Uterus (tissue), 4 donors: Measurements from ENCODE around the gene ARHGEF19. TPM values are rescaled to one million over a fixed set of nuclear protein-coding genes. Genes with fewer than 3 reads are reported as not detected.
A peak's percentile ranks its signal among the peaks of the same experiment; 100 is the strongest.
"Not testable (repeated sequence)": the region's sequence is repeated elsewhere in the genome, so short reads cannot be mapped to it uniquely, and the experiment has no call there.

ENCODE experiments used
- DNase-seq, 2 donors: peaks; one replicate each; pipeline ENCODE4 v3.0.0-alpha.2; 2019 to 2020
- H3K27ac ChIP-seq, 2 donors: fragments of 200-600 bp; sonication (generic); 1 replicate in 1 of 2; 2 replicates in 1 of 2; pipeline ENCODE4 v1.5.1; 2016 to 2018
- H3K27me3 ChIP-seq, 2 donors: fragments of 200-600 bp; sonication (generic); one replicate each; pipeline ENCODE4 v1.5.1; 2018 to 2019; ENCODE audit warnings: control low read depth in 1 of 2
- H3K36me3 ChIP-seq, 2 donors: fragments of 200-600 bp; sonication (generic); one replicate each; pipeline ENCODE4 v1.5.1; 2019; ENCODE audit warnings: control low read depth in 1 of 2
- H3K4me1 ChIP-seq, 2 donors: fragments of 200-600 bp; sonication (generic); one replicate each; pipeline ENCODE4 v1.5.1; 2018 to 2019; ENCODE audit warnings: control low read depth in 1 of 2
- H3K4me3 ChIP-seq, 2 donors: fragments of 200-600 bp; sonication (generic); 1 replicate in 1 of 2; 2 replicates in 1 of 2; pipeline ENCODE4 v1.5.1; 2018 to 2019; ENCODE audit warnings: mild to moderate bottlenecking in 1 of 2
- H3K9me3 ChIP-seq, 2 donors: fragments of 200-600 bp; sonication (generic); one replicate each; pipeline ENCODE4 v1.5.1; 2019; ENCODE audit warnings: control low read depth in 1 of 2
- CTCF ChIP-seq, 4 experiments: fragments of 200-600 bp in 2 of 4; fragments of 450-650 bp in 2 of 4; sonication (generic) in 2 of 4; IDR thresholded peaks; one replicate each; pipeline ENCODE4 v1.5.1; 2016 to 2019; ENCODE audit warnings: antibody characterized with exemption in 4 of 4, mild to moderate bottlenecking in 2 of 4, moderate library complexity in 1 of 4
- POLR2A ChIP-seq, 2 donors: fragments of 450-650 bp; IDR thresholded peaks; one replicate each; pipeline ENCODE4 v1.6.1; 2016; ENCODE audit warnings: antibody characterized with exemption in 2 of 2, mild to moderate bottlenecking in 1 of 2, moderate library complexity in 1 of 2
- intact Hi-C: fragments of 100-400 bp; cut with DNase I; formaldehyde crosslinking; loops from one replicate; pipeline ENCODE4 v1.15.1; 2023; ENCODE audit warnings: low total_unique reads
- total RNA-seq, 4 donors: library from RNA; depleted of rRNA in 3 of 4; stranded (reverse); fragments of >200 nt in 3 of 4; gene quantifications; one replicate each; pipeline versions ENCODE4 v1.1.0 to v1.2.4, GENCODE V29; 2014 to 2023
- donor health status: DM: yes; HTN: yes; CAD: no.

The ARHGEF19 gene
- total RNA-seq, 4 donors from 2014 or later: 3.6 to 26.8 (median 12.2) TPM

DNA sequence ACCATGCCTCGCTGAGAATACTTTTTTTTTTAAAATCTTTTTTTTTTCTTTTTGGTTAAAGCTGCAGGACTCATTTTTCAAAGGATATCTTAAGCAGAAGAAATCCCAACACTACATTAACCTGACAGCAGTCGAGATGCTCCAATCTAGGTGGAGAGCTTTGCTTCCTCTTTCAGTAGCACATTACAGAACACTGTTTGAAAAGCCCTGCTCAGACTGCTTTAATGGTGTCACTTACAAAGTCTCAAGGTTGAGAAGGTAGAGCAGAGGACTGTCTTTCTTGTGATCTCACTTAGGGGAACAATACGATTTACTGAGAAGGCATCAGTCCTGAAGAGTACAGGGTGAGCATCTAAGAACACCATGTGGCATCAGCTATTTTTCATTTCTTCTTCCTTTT lies 45.5 kb upstream of the ARHGEF19 start:
- no peaks in the 10 kb centered on the region for H3K27me3 ChIP-seq
- H3K27ac ChIP-seq: no peak overlapping the region
- peaks cover 0 to 6% of the 10 kb centered on the region in 2 donors for H3K4me1 ChIP-seq
- intact Hi-C loops: no loop called here
- TF ChIP-seq POLR2A (IDR thresholded peaks at IDR 0.05): no peak
- TF ChIP-seq CTCF (IDR thresholded peaks at IDR 0.05): no peak
- no peak overlapping the region for H3K4me3 ChIP-seq
- H3K36me3 ChIP-seq: no peaks in the 10 kb centered on the region
- no peak for DNase-seq
- H3K9me3 ChIP-seq: no peaks in the 10 kb centered on the region

DNA sequence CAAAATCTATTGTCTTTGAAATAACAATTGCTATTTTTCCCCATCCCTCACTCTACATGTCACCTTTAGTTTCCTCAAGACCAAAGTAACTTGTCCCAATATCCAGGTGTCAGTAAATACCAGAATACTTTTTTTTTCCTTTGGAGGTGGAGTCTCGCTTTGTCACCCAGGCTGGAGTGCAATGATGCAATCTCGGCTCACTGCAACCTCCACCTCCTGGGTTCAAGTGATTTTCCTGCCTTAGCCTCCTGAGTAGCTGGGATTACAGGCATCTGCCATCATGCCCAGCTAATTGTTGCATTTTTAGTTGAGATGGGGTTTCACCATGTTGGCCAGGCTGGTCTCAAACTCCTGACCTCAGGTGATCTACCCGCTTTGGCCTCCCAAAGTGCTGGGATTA lies 45.1 kb upstream of the ARHGEF19 start:
- H3K4me1 ChIP-seq: not testable (repeated sequence)

GRCh38 chr1:16256478-16256877 lies 44.0 kb upstream of the ARHGEF19 start:
- no peak for TF ChIP-seq CTCF (IDR thresholded peaks at IDR 0.05)
- TF ChIP-seq POLR2A (IDR thresholded peaks at IDR 0.05): no peak
- Histone ChIP-seq H3K4me3 (no peak overlapping the region), H3K36me3 (no peaks in the 10 kb centered on the region), H3K27ac (peak overlapping the region in 1 of 2 donors; percentile 31), H3K9me3 (no peaks in the 10 kb centered on the region), H3K27me3 (no peaks in the 10 kb centered on the region), H3K4me1 (peaks cover 0 to 6% of the 10 kb centered on the region in 2 donors)
- intact Hi-C loops: no loop called here
- DNase-seq: no peak

More for the DNA sequence above, 45.1 kb upstream of the ARHGEF19 start:
- H3K27ac ChIP-seq, DNase-seq, H3K4me3 ChIP-seq, H3K9me3 ChIP-seq, H3K36me3 ChIP-seq, intact Hi-C loops, H3K27me3 ChIP-seq: not testable (repeated sequence)

DNA sequence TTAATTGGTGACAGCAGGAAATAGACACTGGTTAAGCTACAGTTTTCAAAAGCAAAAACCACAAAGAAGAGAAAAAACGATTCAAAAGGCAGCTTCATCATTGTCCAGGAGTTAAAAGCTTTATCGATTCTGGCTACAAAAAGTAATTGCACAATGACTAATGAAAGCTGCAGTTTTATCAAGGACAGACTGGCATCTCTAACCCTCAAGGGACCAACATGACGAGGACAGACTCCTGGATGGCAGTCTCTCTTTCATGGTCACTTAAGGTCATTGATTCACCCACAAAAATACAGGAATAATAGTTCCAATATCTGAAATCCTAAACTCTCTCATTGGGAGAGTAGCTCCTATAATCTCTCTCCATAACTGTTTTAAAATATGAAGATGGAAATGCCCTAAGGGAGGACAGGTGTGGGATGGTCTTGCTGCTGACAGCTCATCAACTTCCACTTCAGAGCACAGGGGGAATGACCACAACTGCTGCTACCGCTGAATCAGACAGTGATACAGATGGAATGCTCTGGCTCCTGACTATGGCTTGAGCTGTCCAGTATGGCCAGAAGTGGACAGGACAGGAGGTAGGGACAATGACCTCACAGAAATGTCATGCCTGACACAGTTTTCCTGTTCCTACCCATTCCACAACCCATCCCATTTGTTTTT lies 41.9 kb upstream of the ARHGEF19 start:
- no peaks in the 10 kb centered on the region for H3K9me3 ChIP-seq
- TF ChIP-seq POLR2A (IDR thresholded peaks at IDR 0.05): no peak
- TF ChIP-seq CTCF (IDR thresholded peaks at IDR 0.05): no peak
- no peak for DNase-seq
- intact Hi-C loops: no loop called here
- H3K4me1 ChIP-seq: peaks cover 2 to 10% of the 10 kb centered on the region in 2 donors
- H3K27ac ChIP-seq: peak overlapping the region; percentile 90 to 95
- H3K36me3 ChIP-seq: no peaks in the 10 kb centered on the region
- no peaks in the 10 kb centered on the region for H3K27me3 ChIP-seq
- no peak overlapping the region for H3K4me3 ChIP-seq

- Histone ChIP-seq H3K4me1 (peaks cover 4 to 11% of the 10 kb centered on the region in 2 donors), H3K4me3 (no peak overlapping the region), H3K9me3 (no peaks in the 10 kb centered on the region), H3K27me3 (no peaks in the 10 kb centered on the region), H3K36me3 (no peaks in the 10 kb centered on the region), H3K27ac (peak overlapping the region; percentile 90 to 95)
- DNase-seq: no peak
- TF ChIP-seq POLR2A (IDR thresholded peaks at IDR 0.05) (no peak), CTCF (IDR thresholded peaks at IDR 0.05) (no peak)
- intact Hi-C loops: no loop called here
These were observed 41.0 kb upstream of the ARHGEF19 start for GRCh38 chr1:16253332-16253922.
